H9 (cell line): Measurements from ENCODE around the gene TOMM5. TPM values are rescaled to one million over a fixed set of nuclear protein-coding genes. Genes with fewer than 3 reads are reported as not detected.

Experiments used
- DNase-seq: peaks from one replicate; pipeline ENCODE4 v3.0.0-alpha.2; 2017
- H2AFZ ChIP-seq: one replicate; pipeline ENCODE4 v1.6.1; 2013; ENCODE audit warnings: mild to moderate bottlenecking, low read length, control low read depth, moderate library complexity
- H2AK5ac ChIP-seq: 2 replicates; pipeline ENCODE4 v1.6.1; 2013; ENCODE audit warnings: low read length, control low read depth, mixed read lengths; ENCODE audit not compliant: insufficient read length
- H2BK120ac ChIP-seq: one replicate; pipeline ENCODE4 v1.6.1; 2013; ENCODE audit warnings: low read depth, mild to moderate bottlenecking, low read length, control low read depth, inconsistent platforms; ENCODE audit not compliant: poor library complexity, severe bottlenecking
- H2BK12ac ChIP-seq: 2 replicates; pipeline ENCODE4 v1.6.1; 2013; ENCODE audit warnings: low read length, control low read depth, mixed read lengths, low read depth; ENCODE audit not compliant: insufficient read length
- H2BK15ac ChIP-seq: 2 replicates; pipeline ENCODE4 v1.6.1; 2013; ENCODE audit warnings: low read depth, low read length, control low read depth
- H2BK20ac ChIP-seq: one replicate; pipeline ENCODE4 v1.6.1; 2013; ENCODE audit warnings: low read depth, mild to moderate bottlenecking, low read length, control low read depth, inconsistent platforms; ENCODE audit not compliant: poor library complexity, severe bottlenecking
- H2BK5ac ChIP-seq: 2 replicates; pipeline ENCODE4 v1.6.1; 2013; ENCODE audit warnings: low read length, control low read depth, mixed read lengths; ENCODE audit not compliant: insufficient read length
- H3K14ac ChIP-seq: 2 replicates; pipeline ENCODE4 v1.6.1; 2013; ENCODE audit warnings: low read length, control low read depth; ENCODE audit not compliant: insufficient read depth
- H3K18ac ChIP-seq: 2 replicates; pipeline ENCODE4 v1.6.1; 2013; ENCODE audit warnings: low read depth, mild to moderate bottlenecking, mixed read lengths, low read length, control low read depth; ENCODE audit not compliant: insufficient read length
- H3K23ac ChIP-seq: 2 replicates; pipeline ENCODE4 v1.6.1; 2013; ENCODE audit warnings: low read length, control low read depth, mixed read lengths, low read depth; ENCODE audit not compliant: insufficient read length
- H3K23me2 ChIP-seq: 2 replicates; pipeline ENCODE4 v1.6.1; 2013; ENCODE audit warnings: low read depth, mild to moderate bottlenecking, mixed read lengths, low read length, control low read depth; ENCODE audit not compliant: insufficient read length, poor library complexity, severe bottlenecking
- H3K27ac ChIP-seq: 2 replicates; pipeline ENCODE4 v1.5.1; 2013; ENCODE audit warnings: low read length, control low read depth, mixed read lengths, low read depth; ENCODE audit not compliant: insufficient read length
- H3K27me3 ChIP-seq: 2 replicates; pipeline ENCODE4 v1.6.1; 2013; ENCODE audit warnings: low read length, control low read depth, inconsistent platforms; ENCODE audit not compliant: insufficient read depth
- H3K4ac ChIP-seq: 2 replicates; pipeline ENCODE4 v1.6.1; 2013; ENCODE audit warnings: low read depth, mild to moderate bottlenecking, control low read depth, inconsistent platforms, low read length, moderate library complexity
- H3K4me1 ChIP-seq: 2 replicates; pipeline ENCODE4 v1.6.1; 2013; ENCODE audit warnings: low read length, control low read depth, inconsistent platforms; ENCODE audit not compliant: insufficient read depth
- H3K4me2 ChIP-seq: 2 replicates; pipeline ENCODE4 v1.6.1; 2013; ENCODE audit warnings: low read length, control low read depth, mixed read lengths; ENCODE audit not compliant: insufficient read length, insufficient read depth
- H3K56ac ChIP-seq: 2 replicates; pipeline ENCODE4 v1.6.1; 2013; ENCODE audit warnings: low read depth, mild to moderate bottlenecking, mixed read lengths, low read length, control low read depth; ENCODE audit not compliant: insufficient read length
- H3K79me1 ChIP-seq: 2 replicates; pipeline ENCODE4 v1.6.1; 2013; ENCODE audit warnings: low read depth, mild to moderate bottlenecking, moderate library complexity, low read length, control low read depth, inconsistent platforms; ENCODE audit not compliant: insufficient read depth, poor library complexity, severe bottlenecking
- H3K79me2 ChIP-seq: 2 replicates; pipeline ENCODE4 v1.6.1; 2013; ENCODE audit warnings: low read length, control low read depth, inconsistent platforms; ENCODE audit not compliant: insufficient read depth
- H3K9ac ChIP-seq: 2 replicates; pipeline ENCODE4 v1.6.1; 2013; ENCODE audit warnings: low read length, control low read depth, mixed read lengths; ENCODE audit not compliant: insufficient read length; ENCODE audit errors: extremely low read depth
- H3K9me3 ChIP-seq: one replicate; pipeline ENCODE4 v1.6.1; 2013; ENCODE audit warnings: low read depth, low read length, inconsistent platforms; ENCODE audit not compliant: control insufficient read depth
- H3T11ph ChIP-seq: one replicate; pipeline ENCODE4 v1.6.1; 2013; ENCODE audit warnings: mild to moderate bottlenecking, low read length, control low read depth, inconsistent platforms
- H4K20me1 ChIP-seq: one replicate; pipeline ENCODE4 v1.6.1; 2013; ENCODE audit not compliant: control insufficient read depth, insufficient read length, insufficient read depth
- H4K5ac ChIP-seq: 2 replicates; pipeline ENCODE4 v1.6.1; 2013; ENCODE audit warnings: low read depth, mild to moderate bottlenecking, mixed read lengths, low read length, control low read depth; ENCODE audit not compliant: insufficient read length
- H4K8ac ChIP-seq: replicated peaks from 2 replicates; pipeline ENCODE4 v1.6.1; 2013; ENCODE audit warnings: low read length, control low read depth, mixed read lengths, low read depth; ENCODE audit not compliant: insufficient read length
- H4K91ac ChIP-seq: 2 replicates; pipeline ENCODE4 v1.6.1; 2013; ENCODE audit warnings: low read depth, mild to moderate bottlenecking, moderate library complexity, mixed read lengths, low read length, control low read depth; ENCODE audit not compliant: insufficient read length
- H3K27ac Mint-ChIP-seq, 3 experiments: 2 replicates in 2 of 3; 3 replicates in 1 of 3; pipeline ENCODE4 v1.8.0; 2020 to 2021; ENCODE audit warnings: mixed read lengths in 3 of 3, mild to moderate bottlenecking in 1 of 3, moderate library complexity in 1 of 3
- H3K27me3 Mint-ChIP-seq: 2 replicates; pipeline ENCODE4 v1.8.0; 2021; ENCODE audit warnings: low read depth, mild to moderate bottlenecking, moderate library complexity, mixed read lengths
- H3K36me3 Mint-ChIP-seq, 3 experiments: 2 replicates in 2 of 3; 3 replicates in 1 of 3; pipeline ENCODE4 v1.8.0; 2020 to 2021; ENCODE audit warnings: low read depth in 3 of 3, mixed read lengths in 3 of 3; ENCODE audit not compliant: insufficient read depth in 1 of 3
- H3K4me1 Mint-ChIP-seq, 2 experiments: 2 replicates each; pipeline ENCODE4 v1.8.0; 2020; ENCODE audit warnings: mixed read lengths in 2 of 2
- H3K4me3 Mint-ChIP-seq, 2 experiments: 2 replicates in 1 of 2; 3 replicates in 1 of 2; pipeline ENCODE4 v1.8.0; 2020 to 2021; ENCODE audit warnings: mild to moderate bottlenecking in 2 of 2, mixed read lengths in 2 of 2, moderate library complexity in 1 of 2
- H3K9me3 Mint-ChIP-seq, 2 experiments: 2 replicates in 1 of 2; 3 replicates in 1 of 2; pipeline ENCODE4 v1.8.0; 2020; ENCODE audit warnings: mild to moderate bottlenecking in 2 of 2, mixed read lengths in 2 of 2, moderate library complexity in 1 of 2
- CTCF ChIP-seq: fragments of 200-600 bp; sonication (generic); conservative IDR thresholded peaks from 3 replicates; pipeline ENCODE4 v1.8.0; 2021; ENCODE audit warnings: antibody characterized with exemption, mild to moderate bottlenecking
- WGBS: extraction: QIAGEN DNeasy Blood & Tissue Kit; methylation state at CpG from one replicate; pipeline ENCODE4 v1.1.7; 2013; ENCODE audit warnings: missing lambda C conversion rate, low lambda C conversion rate, mixed read lengths; ENCODE audit not compliant: insufficient read length; ENCODE audit errors: extremely low coverage; 5-methylcytosine and 5-hydroxymethylcytosine counted together
- total RNA-seq: library from RNA; stranded (reverse); gene quantifications from 2 replicates; pipeline ENCODE4 v1.2.1, GENCODE V29; 2021

TOMM5 gene
- total RNA-seq, 1 experiment from 2014 or later, result 124 TPM

- no peaks in the 10 kb centered on the region for H3K27me3 ChIP-seq
- Mint-ChIP-seq H3K27ac (0 out of 7 replicates have a peak overlapping the region, but pooled peaks of 1 of the 3 experiments have one; percentile 15), H3K36me3 (no peaks in the 10 kb centered on the region), H3K27me3 (no peaks in the 10 kb centered on the region; the same call in 1 of the 2 replicates), H3K9me3 (no peaks in the 10 kb centered on the region; a peak in 1 of 5 replicates), H3K4me1 (peaks cover 28 to 32% of the 10 kb centered on the region in 2 experiments), H3K4me3 (peak overlapping the region in 1 of 2 experiments; percentile 10; a peak in 1 of 5 replicates)
- H3K4ac ChIP-seq, result no peak overlapping the region
- no peak overlapping the region for H2BK20ac ChIP-seq
- H3K9me3 ChIP-seq, result no peaks in the 10 kb centered on the region
- H3K23ac ChIP-seq, result no peak overlapping the region
- H3K79me1 ChIP-seq, result no peaks in the 10 kb centered on the region
- H3K9ac ChIP-seq, result no peak overlapping the region
- H4K91ac ChIP-seq, result no peak overlapping the region
- DNase-seq, result no peak
- no peak overlapping the region for H4K8ac ChIP-seq
- WGBS, result no CpG with 5 or more reads among the region's 1 CpG
- H4K5ac ChIP-seq, result no peak overlapping the region
- no peak overlapping the region for H3T11ph ChIP-seq
- no peak overlapping the region for H2AK5ac ChIP-seq
- no peak overlapping the region for H2BK120ac ChIP-seq
- no peak overlapping the region for H3K4me2 ChIP-seq
- no peak overlapping the region for H3K14ac ChIP-seq
- no peak overlapping the region for H2AFZ ChIP-seq
- no peaks in the 10 kb centered on the region for H4K20me1 ChIP-seq
- TF ChIP-seq CTCF, result no peak
- H3K27ac ChIP-seq, result no peak overlapping the region
- no peak overlapping the region for H2BK12ac ChIP-seq
- no peak overlapping the region for H2BK5ac ChIP-seq
- H2BK15ac ChIP-seq, result no peak overlapping the region
- no peak overlapping the region for H3K56ac ChIP-seq
- H3K79me2 ChIP-seq, result no peaks in the 10 kb centered on the region
- no peaks in the 10 kb centered on the region for H3K23me2 ChIP-seq
- H3K4me1 ChIP-seq, result peaks cover 8% of the 10 kb centered on the region; the same call in 1 of the 2 replicates
- H3K18ac ChIP-seq, result no peak overlapping the region
Observed at GRCh38 chr9:37624073-37624472, 31.7 kb upstream of the TOMM5 start.
